A549 treated with dexamethasone at 1 μM for 4 hours (cell line): ENCODE measurements around the gene ATAD5. TPM values are rescaled to one million over a fixed set of nuclear protein-coding genes. Genes with fewer than 3 reads are reported as not detected.

Experiments used
- total RNA-seq: library from RNA; stranded (reverse); fragments of 200-300 nt; extraction: Qiagen RNA extraction; gene quantifications from 5 replicates; pipeline ENCODE4 v1.2.3, GENCODE V29; 2022

ATAD5 gene, protein sequence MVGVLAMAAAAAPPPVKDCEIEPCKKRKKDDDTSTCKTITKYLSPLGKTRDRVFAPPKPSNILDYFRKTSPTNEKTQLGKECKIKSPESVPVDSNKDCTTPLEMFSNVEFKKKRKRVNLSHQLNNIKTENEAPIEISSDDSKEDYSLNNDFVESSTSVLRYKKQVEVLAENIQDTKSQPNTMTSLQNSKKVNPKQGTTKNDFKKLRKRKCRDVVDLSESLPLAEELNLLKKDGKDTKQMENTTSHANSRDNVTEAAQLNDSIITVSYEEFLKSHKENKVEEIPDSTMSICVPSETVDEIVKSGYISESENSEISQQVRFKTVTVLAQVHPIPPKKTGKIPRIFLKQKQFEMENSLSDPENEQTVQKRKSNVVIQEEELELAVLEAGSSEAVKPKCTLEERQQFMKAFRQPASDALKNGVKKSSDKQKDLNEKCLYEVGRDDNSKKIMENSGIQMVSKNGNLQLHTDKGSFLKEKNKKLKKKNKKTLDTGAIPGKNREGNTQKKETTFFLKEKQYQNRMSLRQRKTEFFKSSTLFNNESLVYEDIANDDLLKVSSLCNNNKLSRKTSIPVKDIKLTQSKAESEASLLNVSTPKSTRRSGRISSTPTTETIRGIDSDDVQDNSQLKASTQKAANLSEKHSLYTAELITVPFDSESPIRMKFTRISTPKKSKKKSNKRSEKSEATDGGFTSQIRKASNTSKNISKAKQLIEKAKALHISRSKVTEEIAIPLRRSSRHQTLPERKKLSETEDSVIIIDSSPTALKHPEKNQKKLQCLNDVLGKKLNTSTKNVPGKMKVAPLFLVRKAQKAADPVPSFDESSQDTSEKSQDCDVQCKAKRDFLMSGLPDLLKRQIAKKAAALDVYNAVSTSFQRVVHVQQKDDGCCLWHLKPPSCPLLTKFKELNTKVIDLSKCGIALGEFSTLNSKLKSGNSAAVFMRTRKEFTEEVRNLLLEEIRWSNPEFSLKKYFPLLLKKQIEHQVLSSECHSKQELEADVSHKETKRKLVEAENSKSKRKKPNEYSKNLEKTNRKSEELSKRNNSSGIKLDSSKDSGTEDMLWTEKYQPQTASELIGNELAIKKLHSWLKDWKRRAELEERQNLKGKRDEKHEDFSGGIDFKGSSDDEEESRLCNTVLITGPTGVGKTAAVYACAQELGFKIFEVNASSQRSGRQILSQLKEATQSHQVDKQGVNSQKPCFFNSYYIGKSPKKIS (N-terminal part only)
- 3.4 to 6.0 TPM (median 4.7 TPM) in 5 replicates for total RNA-seq

DNA sequence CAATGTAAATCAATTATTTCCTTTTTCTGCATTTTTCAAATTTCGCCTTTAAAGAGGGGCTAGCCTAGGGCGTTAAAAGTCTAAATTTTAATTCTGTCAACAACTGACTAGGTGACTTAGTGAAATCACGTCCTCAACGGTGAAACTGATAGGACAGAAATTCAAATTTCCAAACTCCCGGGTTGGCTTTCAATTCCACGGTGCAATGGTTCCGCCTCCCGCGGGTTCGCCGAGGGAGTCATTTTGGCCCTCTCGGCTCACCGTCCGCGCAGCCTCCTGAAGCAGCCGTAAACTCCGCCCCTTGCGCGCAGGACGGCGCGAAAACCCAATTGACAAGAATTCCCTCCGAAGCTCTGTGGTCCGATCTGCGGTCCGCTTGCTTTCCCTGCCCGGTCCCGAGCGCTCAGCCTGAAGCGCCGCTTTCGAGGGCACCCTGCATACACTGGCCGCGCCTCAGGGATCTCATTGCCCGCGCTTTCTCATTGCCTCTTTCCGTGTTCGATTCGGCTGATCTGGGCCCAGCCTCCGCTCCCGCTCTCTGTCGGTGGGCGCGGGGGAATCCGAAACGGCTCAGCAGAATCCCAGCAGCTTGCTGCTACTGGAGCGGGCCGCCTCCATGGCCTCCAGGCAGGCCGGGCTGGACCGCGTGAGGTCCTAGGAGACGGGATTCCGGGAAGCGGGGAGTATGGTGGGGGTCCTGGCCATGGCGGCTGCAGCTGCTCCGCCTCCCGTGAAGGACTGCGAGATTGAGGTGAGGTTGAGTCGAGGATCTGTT is at the start of gene ATAD5:
TSS of gene ATAD5 (plus strand) at position 304 of the 775 bp plus-strand sequence. CDS start at position 686, 382 bp downstream.

DNA sequence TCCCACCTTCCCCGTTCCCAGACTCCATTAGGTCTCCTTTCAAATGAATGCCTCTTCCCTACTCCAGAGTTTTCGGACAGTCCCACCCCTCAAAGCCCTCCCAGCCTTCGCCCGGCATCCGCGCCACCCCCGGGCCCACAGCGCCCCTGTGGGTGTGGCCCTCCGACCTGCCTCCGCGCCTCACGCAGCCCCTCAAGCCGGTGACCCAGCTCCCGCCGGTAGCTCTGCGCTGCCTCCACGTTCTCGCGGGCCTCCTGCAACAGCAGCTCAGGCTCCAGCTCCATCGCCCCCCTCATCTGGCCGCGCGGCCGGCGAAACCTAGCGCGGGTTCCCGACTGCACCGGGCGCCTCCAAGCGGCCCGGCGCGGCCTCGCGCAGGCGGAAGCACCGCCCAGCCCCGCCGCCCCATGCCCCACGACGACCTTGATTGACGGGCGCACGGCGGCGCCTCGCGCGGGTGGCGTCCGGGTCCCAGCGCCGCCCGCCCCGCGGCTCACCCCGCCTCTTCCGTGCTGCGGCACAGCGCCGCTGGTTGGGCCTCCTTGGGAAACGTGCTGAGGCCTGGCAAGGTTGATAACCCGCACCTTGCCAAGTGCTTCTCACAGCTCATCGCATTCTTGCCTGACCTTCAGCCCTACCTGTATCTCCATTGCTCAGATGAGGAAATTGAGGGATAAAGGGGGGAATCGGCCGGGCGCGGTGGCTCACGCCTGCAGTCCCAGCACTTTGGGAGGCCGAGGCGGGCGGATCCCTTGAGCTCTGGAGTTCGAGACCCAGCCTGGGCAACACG is 7.2 kb upstream of the ATAD5 start, which contains the start of gene CRLF3:
TSS of gene CRLF3 (minus strand) at position 337 of the 790 bp plus-strand sequence. CDS start at position 296, 41 bp downstream.

DNA sequence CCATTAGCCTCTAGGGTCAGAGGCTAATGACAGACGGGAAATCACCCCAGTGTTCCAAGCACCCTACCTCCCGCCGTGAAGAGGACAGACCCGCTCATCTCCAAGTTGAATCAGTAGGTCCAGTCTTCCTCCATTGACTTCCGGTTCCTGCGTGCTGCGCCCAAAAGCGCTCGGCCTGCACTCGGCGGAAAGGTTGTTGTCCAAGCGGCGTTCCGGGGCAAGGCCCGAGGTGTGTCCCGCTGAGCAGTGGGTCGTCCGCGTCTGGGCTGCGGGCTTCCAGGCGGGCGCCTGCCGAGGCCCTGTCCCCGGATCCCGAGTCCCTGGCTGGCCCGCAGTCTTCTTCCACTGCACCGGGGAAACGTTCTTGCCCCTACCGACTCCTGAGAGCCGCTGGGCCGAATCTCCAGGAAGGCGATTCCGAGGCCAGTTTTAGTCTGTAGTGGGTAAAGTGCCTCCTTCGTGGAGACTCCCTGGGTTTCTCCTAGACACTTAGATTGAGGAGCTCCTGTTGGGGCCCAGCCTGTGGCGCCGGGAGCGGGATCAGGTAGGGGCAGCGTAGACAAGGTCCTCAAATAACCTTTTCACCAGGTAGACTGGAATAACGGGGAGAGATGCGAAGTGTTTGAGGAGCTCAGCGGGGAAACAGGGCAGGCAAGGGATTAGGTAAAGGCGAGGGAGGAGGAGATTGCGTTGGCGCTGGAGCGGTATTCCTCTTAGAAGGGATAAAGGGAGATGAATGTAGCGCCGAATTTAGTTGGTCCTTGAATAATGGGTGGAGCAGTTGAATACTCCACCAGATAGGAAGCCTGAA is 74.5 kb downstream of the ATAD5 start, which contains the start of gene TEFM:
TSS of gene TEFM (minus strand) at position 138 of the 811 bp plus-strand sequence. CDS start at position 98, 40 bp downstream.

DNA sequence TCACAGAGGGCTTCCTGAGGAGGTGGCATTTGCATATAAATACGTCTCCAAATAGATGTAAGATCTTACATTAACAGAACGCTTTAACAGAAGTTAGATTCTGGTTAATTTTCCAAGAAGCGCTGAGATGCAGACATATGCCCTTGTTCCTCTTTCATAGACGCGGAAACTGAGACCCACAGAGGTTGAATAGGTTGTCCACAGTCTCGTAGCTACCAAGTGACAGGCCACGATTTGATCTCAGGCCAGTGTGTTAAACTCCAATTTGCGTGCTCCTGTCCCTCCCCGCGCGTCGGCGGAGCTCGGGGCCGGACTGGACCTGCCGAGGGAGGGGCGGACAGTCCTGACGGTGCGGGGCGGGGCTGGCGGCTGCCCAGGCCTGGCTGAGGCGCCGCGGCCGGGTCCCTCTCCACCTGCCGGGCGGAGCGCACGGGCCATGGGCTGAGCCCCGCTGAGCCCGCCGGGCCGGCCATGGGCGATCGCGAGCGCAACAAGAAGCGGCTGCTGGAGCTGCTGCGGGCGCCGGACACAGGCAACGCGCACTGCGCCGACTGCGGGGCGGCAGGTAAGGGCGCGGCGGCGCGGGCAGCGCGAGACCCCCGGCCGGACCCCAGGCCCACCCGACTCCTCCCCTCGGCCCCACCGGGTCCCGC is 89.9 kb downstream of the ATAD5 start, which contains the start of gene ADAP2:
TSS of gene ADAP2 (plus strand) at position 402 of the 653 bp plus-strand sequence. CDS start at position 472, 70 bp downstream.

Other genes with a start within 250 kb of the ATAD5 start
- 13.5 to 19.5 TPM (median 16.4 TPM) in 5 replicates for gene CRLF3, start 7.3 kb upstream of the ATAD5 start, total RNA-seq
- 16.8 to 27.8 TPM (median 18.0 TPM) in 5 replicates for gene TEFM, start 74.3 kb downstream of the ATAD5 start, total RNA-seq
- 2.8 to 3.6 TPM (median 3.5 TPM) in 5 replicates for gene ADAP2, start 90.0 kb downstream of the ATAD5 start, total RNA-seq
- 20.9 to 23.6 TPM (median 22.6 TPM) in 5 replicates for gene RNF135, start 139.1 kb downstream of the ATAD5 start, total RNA-seq